SK-N-SH (cell line): ENCODE results near the gene ARHGEF40. TPM values are rescaled to one million over a fixed set of nuclear protein-coding genes. Genes with fewer than 3 reads are reported as not detected.

Experiments
- CTCF ChIA-PET: fragments of 300-600, 350-600 bp; formaldehyde crosslinking; extraction: SDS; loops from one replicate; lab custom pipeline; 2021; lab: Yijun Ruan, JAX
- POLR2A ChIA-PET: fragments of 350-600 bp; sonication (Branson Sonifier 250); formaldehyde crosslinking; extraction: SDS; loops from one replicate; lab custom pipeline; 2020; ENCODE audit warnings: antibody characterized with exemption, inconsistent platforms; lab: Yijun Ruan, JAX
- DNase-seq: peaks from one replicate; pipeline ENCODE4 v3.0.0; 2012
- H2AFZ ChIP-seq: fragments of 200-600 bp; sonication (generic); 2 replicates; pipeline ENCODE4 v1.8.1; 2016; ENCODE audit warnings: antibody characterized with exemption, mild to moderate bottlenecking, low read depth
- H3F3A ChIP-seq: fragments of 200-600 bp; sonication (generic); replicated peaks from 2 replicates; pipeline ENCODE3; 2016; ENCODE audit warnings: antibody characterized with exemption, mild to moderate bottlenecking; ENCODE audit not compliant: insufficient read depth
- H3K27ac ChIP-seq, 2 experiments: fragments of 200-500 bp in 1 of 2; fragments of 200-600 bp in 1 of 2; sonication (Bioruptor generic) in 1 of 2; sonication (generic), shearing (Covaris generic) in 1 of 2; 2 replicates each; pipeline versions ENCODE4 v1.5.1 to v1.6.1; 2014 to 2016; ENCODE audit warnings: low read depth in 2 of 2, inconsistent platforms in 1 of 2, low read length in 1 of 2, mild to moderate bottlenecking in 1 of 2, mixed read lengths in 1 of 2
- H3K27me3 ChIP-seq: fragments of 200-600 bp; sonication (generic), shearing (Covaris generic); 2 replicates; pipeline ENCODE4 v1.6.1; 2016; ENCODE audit warnings: mixed run types; ENCODE audit not compliant: insufficient read depth
- H3K36me3 ChIP-seq, 2 experiments: fragments of 200-500 bp in 1 of 2; fragments of 200-600 bp in 1 of 2; sonication (Bioruptor generic) in 1 of 2; sonication (generic) in 1 of 2; replicated peaks in 1 of 2; 2 replicates each; pipeline versions ENCODE3 to v1.5.1; 2014 to 2016; ENCODE audit warnings: low read length in 1 of 2, mild to moderate bottlenecking in 1 of 2; ENCODE audit not compliant: insufficient read depth in 2 of 2, control insufficient read depth in 1 of 2
- H3K4me1 ChIP-seq, 2 experiments: fragments of 200-500 bp in 1 of 2; fragments of 200-600 bp in 1 of 2; sonication (Bioruptor generic) in 1 of 2; sonication (generic), shearing (Covaris generic) in 1 of 2; 2 replicates each; pipeline versions ENCODE4 v1.5.1 to v1.6.1; 2014 to 2016; ENCODE audit warnings: low read depth in 1 of 2, low read length in 1 of 2, mixed run types in 1 of 2; ENCODE audit not compliant: insufficient read depth in 2 of 2, control insufficient read depth in 1 of 2
- H3K4me2 ChIP-seq: fragments of 200-600 bp; sonication (generic), shearing (Covaris generic); 2 replicates; pipeline ENCODE4 v1.6.1; 2017; ENCODE audit warnings: mixed run types
- H3K4me3 ChIP-seq, 2 experiments: fragments of 200-500 bp in 1 of 2; fragments of 200-600 bp in 1 of 2; sonication (Bioruptor generic) in 1 of 2; sonication (generic), shearing (Covaris generic) in 1 of 2; 2 replicates each; pipeline versions ENCODE4 v1.5.1 to v1.8.1; 2014 to 2016; ENCODE audit warnings: low read depth in 2 of 2, inconsistent platforms in 1 of 2, low read length in 1 of 2, mild to moderate bottlenecking in 1 of 2, mixed read lengths in 1 of 2, moderate library complexity in 1 of 2
- H3K79me2 ChIP-seq: fragments of 200-600 bp; sonication (generic); 2 replicates; pipeline ENCODE4 v1.8.1; 2017; ENCODE audit warnings: mild to moderate bottlenecking; ENCODE audit not compliant: insufficient read depth
- H3K9ac ChIP-seq: fragments of 200-600 bp; sonication (generic); 2 replicates; pipeline ENCODE4 v1.6.1; 2017; ENCODE audit warnings: mixed run types
- H3K9me2 ChIP-seq: fragments of 200-600 bp; sonication (generic); 2 replicates; pipeline ENCODE4 v1.6.1; 2017; ENCODE audit warnings: mixed run types
- H3K9me3 ChIP-seq: fragments of 200-600 bp; sonication (generic); 2 replicates; pipeline ENCODE4 v1.6.1; 2017; ENCODE audit warnings: mixed run types, mild to moderate bottlenecking, moderate library complexity
- H4K20me1 ChIP-seq: fragments of 200-600 bp; sonication (generic); 2 replicates; pipeline ENCODE4 v1.6.1; 2017; ENCODE audit warnings: mild to moderate bottlenecking, mixed run types; ENCODE audit not compliant: insufficient read depth
- FOXM1 ChIP-seq: IDR thresholded peaks from 2 replicates; pipeline ENCODE4 v1.4.0; 2012; ENCODE audit warnings: low read depth, mild to moderate bottlenecking
- NRF1 ChIP-seq: IDR thresholded peaks from 2 replicates; pipeline ENCODE4 v1.6.1; 2012; ENCODE audit warnings: low read depth, mild to moderate bottlenecking, low read length
- POLR2AphosphoS5 ChIP-seq: IDR thresholded peaks from 2 replicates; pipeline ENCODE4 v1.6.1; 2012; ENCODE audit warnings: low read depth, low read length
- RCOR1 ChIP-seq: fragments of 150-350 bp; IDR thresholded peaks from 2 replicates; pipeline ENCODE4 v1.6.1; 2017; ENCODE audit warnings: antibody characterized with exemption, low read length
- RXRA ChIP-seq: IDR thresholded peaks from 2 replicates; pipeline ENCODE4 v1.4.0; 2012; ENCODE audit warnings: low read depth, mild to moderate bottlenecking, borderline replicate concordance
- YY1 ChIP-seq: IDR thresholded peaks from 2 replicates; pipeline ENCODE4 v1.4.0; 2012; ENCODE audit warnings: low read depth, mild to moderate bottlenecking
- WGBS: methylation state at CpG from one replicate; pipeline ENCODE4 v1.1.6; 2017; ENCODE audit warnings: low lambda C conversion rate; 5-methylcytosine and 5-hydroxymethylcytosine counted together
- polyA plus RNA-seq, 3 experiments: library from polyadenylated mRNA; depleted of rRNA; stranded (reverse); fragments of >200 nt; gene quantifications; 2 replicates each; pipeline ENCODE4 v1.2.3, GENCODE V29; 2012
- TF ChIP-seq, protein P1 (sequence below): IDR thresholded peaks from 2 replicates; pipeline ENCODE4 v1.4.0; 2012; ENCODE audit warnings: low read depth, borderline replicate concordance
- TF ChIP-seq, protein P2 (sequence below): fragments of 200-600 bp; sonication (generic); IDR thresholded peaks from 2 replicates; pipeline ENCODE4 v1.6.1; 2017; ENCODE audit warnings: antibody characterized with exemption, mild to moderate bottlenecking, moderate library complexity
- TF ChIP-seq, protein P3 (sequence below): IDR thresholded peaks from 2 replicates; pipeline ENCODE4 v1.4.0; 2012; ENCODE audit warnings: low read depth, borderline replicate concordance
- TF ChIP-seq, protein P4 (sequence below): IDR thresholded peaks from 2 replicates; pipeline ENCODE4 v1.4.0; 2012; ENCODE audit warnings: low read depth
- TF ChIP-seq, protein P5 (sequence below): IDR thresholded peaks from 2 replicates; pipeline ENCODE4 v1.6.1; 2012; ENCODE audit warnings: mild to moderate bottlenecking, low read depth, low read length, moderate library complexity

Gene ARHGEF40
- polyA plus RNA-seq, 1 of the 3 experiments (the other 2 are of a cell fraction) = 58.8 TPM

DNA sequence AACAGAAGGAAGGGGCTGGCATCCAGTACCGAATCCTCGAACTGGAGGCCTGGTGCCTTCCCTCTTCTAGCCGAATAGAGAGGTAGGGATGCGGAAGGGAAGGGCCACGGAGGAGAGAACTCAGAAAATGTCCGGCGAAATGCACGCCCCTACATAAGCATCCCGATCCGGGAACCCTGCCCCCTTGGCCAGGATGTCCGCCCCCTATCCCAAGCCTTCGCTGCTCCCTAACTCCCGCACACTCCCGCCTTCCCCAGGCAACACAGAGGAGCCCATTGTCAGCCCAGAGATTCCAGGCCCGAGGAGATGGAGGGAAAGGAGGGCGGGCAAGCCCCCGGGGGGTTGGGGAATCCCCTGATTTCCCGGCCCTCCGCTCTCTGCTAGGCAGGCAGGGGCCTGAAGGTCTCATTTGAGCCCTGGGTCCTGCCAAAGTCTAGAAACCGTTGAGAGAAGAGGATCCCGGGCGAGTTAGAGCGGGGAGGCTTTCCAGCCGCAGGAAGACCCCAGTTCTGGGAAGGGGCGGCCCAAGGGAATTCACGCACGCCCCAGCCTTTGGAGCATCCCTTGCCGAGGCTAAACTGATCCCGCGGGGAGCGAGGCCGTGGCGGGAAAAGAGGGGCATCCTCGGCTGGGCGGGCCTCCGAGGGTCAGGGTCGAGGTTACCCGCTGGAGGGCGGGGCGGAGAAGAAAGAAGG, 569 bp upstream of the ARHGEF40 start:
- peaks cover 47% of the 10 kb centered on the region for H3K79me2 ChIP-seq
- TF ChIP-seq RCOR1 (no peak), POLR2AphosphoS5 (no peak), NRF1 (no peak), FOXM1 (no peak), YY1 (0 out of 2 replicates have a peak, but pooled peaks have one; percentile 41), RXRA (no peak)
- TF ChIP-seq, protein P1, sequence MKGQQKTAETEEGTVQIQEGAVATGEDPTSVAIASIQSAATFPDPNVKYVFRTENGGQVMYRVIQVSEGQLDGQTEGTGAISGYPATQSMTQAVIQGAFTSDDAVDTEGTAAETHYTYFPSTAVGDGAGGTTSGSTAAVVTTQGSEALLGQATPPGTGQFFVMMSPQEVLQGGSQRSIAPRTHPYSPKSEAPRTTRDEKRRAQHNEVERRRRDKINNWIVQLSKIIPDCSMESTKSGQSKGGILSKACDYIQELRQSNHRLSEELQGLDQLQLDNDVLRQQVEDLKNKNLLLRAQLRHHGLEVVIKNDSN = no peak
- TF ChIP-seq, protein P2, sequence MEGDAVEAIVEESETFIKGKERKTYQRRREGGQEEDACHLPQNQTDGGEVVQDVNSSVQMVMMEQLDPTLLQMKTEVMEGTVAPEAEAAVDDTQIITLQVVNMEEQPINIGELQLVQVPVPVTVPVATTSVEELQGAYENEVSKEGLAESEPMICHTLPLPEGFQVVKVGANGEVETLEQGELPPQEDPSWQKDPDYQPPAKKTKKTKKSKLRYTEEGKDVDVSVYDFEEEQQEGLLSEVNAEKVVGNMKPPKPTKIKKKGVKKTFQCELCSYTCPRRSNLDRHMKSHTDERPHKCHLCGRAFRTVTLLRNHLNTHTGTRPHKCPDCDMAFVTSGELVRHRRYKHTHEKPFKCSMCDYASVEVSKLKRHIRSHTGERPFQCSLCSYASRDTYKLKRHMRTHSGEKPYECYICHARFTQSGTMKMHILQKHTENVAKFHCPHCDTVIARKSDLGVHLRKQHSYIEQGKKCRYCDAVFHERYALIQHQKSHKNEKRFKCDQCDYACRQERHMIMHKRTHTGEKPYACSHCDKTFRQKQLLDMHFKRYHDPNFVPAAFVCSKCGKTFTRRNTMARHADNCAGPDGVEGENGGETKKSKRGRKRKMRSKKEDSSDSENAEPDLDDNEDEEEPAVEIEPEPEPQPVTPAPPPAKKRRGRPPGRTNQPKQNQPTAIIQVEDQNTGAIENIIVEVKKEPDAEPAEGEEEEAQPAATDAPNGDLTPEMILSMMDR = no peak
- TF ChIP-seq, protein P3, sequence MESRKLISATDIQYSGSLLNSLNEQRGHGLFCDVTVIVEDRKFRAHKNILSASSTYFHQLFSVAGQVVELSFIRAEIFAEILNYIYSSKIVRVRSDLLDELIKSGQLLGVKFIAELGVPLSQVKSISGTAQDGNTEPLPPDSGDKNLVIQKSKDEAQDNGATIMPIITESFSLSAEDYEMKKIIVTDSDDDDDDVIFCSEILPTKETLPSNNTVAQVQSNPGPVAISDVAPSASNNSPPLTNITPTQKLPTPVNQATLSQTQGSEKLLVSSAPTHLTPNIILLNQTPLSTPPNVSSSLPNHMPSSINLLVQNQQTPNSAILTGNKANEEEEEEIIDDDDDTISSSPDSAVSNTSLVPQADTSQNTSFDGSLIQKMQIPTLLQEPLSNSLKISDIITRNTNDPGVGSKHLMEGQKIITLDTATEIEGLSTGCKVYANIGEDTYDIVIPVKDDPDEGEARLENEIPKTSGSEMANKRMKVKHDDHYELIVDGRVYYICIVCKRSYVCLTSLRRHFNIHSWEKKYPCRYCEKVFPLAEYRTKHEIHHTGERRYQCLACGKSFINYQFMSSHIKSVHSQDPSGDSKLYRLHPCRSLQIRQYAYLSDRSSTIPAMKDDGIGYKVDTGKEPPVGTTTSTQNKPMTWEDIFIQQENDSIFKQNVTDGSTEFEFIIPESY = no peak
- TF ChIP-seq, protein P4, sequence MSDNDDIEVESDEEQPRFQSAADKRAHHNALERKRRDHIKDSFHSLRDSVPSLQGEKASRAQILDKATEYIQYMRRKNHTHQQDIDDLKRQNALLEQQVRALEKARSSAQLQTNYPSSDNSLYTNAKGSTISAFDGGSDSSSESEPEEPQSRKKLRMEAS = peak; percentile 27
- TF ChIP-seq, protein P5, sequence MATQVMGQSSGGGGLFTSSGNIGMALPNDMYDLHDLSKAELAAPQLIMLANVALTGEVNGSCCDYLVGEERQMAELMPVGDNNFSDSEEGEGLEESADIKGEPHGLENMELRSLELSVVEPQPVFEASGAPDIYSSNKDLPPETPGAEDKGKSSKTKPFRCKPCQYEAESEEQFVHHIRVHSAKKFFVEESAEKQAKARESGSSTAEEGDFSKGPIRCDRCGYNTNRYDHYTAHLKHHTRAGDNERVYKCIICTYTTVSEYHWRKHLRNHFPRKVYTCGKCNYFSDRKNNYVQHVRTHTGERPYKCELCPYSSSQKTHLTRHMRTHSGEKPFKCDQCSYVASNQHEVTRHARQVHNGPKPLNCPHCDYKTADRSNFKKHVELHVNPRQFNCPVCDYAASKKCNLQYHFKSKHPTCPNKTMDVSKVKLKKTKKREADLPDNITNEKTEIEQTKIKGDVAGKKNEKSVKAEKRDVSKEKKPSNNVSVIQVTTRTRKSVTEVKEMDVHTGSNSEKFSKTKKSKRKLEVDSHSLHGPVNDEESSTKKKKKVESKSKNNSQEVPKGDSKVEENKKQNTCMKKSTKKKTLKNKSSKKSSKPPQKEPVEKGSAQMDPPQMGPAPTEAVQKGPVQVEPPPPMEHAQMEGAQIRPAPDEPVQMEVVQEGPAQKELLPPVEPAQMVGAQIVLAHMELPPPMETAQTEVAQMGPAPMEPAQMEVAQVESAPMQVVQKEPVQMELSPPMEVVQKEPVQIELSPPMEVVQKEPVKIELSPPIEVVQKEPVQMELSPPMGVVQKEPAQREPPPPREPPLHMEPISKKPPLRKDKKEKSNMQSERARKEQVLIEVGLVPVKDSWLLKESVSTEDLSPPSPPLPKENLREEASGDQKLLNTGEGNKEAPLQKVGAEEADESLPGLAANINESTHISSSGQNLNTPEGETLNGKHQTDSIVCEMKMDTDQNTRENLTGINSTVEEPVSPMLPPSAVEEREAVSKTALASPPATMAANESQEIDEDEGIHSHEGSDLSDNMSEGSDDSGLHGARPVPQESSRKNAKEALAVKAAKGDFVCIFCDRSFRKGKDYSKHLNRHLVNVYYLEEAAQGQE = 0 out of 2 replicates have a peak, but pooled peaks have one; percentile 1
- TF ChIP-seq, all 33 proteins: peak for 3
- Histone ChIP-seq H3K9me2 (no peaks in the 10 kb centered on the region), H3K4me2 (peak overlapping the region; percentile 95), H3K36me3 (peaks cover 13 to 21% of the 10 kb centered on the region in 2 experiments), H3K9me3 (no peaks in the 10 kb centered on the region), H4K20me1 (0 out of 2 replicates have a peak, but pooled peaks cover 4% of the 10 kb centered on the region), H3K27ac (peak overlapping the region; percentile 98 to 99), H2AFZ (peak overlapping the region; percentile 87), H3K4me3 (peak overlapping the region; percentile 81 to 89), H3K27me3 (no peaks in the 10 kb centered on the region), H3K9ac (peak overlapping the region; percentile 93), H3F3A (peaks cover 30% of the 10 kb centered on the region), H3K4me1 (peaks cover 22 to 29% of the 10 kb centered on the region in 2 experiments)
- WGBS = 3% methylated on average over 34 of the region's 40 CpGs
- CTCF ChIA-PET = interaction anchor here (1.3 to 13.2 kb wide), 14 partner anchors 12 to 67 kb away, joined by 5 to 296 read pairs (median 28); partner anchors contain the start of genes TMEM253 and ZNF219
- DNase-seq = peak; percentile 77
- POLR2A ChIA-PET = interaction anchor here (0.7 to 2.7 kb wide), 6 partner anchors 20 to 727 kb away, joined by 4 to 19 read pairs (median 12); partner anchors contain the start of gene ZNF219
